HFFc6 (cell line): ENCODE data around the gene DPYSL5. TPM values are rescaled to one million over a fixed set of nuclear protein-coding genes. Genes with fewer than 3 reads are reported as not detected.
"Not testable (repeated sequence)": the region's sequence is repeated elsewhere in the genome, so short reads cannot be mapped to it uniquely, and the experiment has no call there.

Experiments used
- DNase-seq: peaks from one replicate; pipeline ENCODE4 v3.0.0-alpha.2; 2018
- H3K27ac Mint-ChIP-seq: 2 replicates; pipeline ENCODE4 v1.8.0; 2020; ENCODE audit warnings: mild to moderate bottlenecking, mixed read lengths
- H3K27me3 Mint-ChIP-seq: 2 replicates; pipeline ENCODE4 v1.8.0; 2021; ENCODE audit warnings: mild to moderate bottlenecking, moderate library complexity, mixed read lengths; ENCODE audit not compliant: insufficient read depth
- H3K36me3 Mint-ChIP-seq: 2 replicates; pipeline ENCODE4 v1.8.0; 2021; ENCODE audit warnings: low read depth, mixed read lengths
- H3K4me1 Mint-ChIP-seq: 2 replicates; pipeline ENCODE4 v1.8.0; 2020; ENCODE audit warnings: low read depth, mixed read lengths
- H3K4me3 Mint-ChIP-seq: 2 replicates; pipeline ENCODE4 v1.8.0; 2020; ENCODE audit warnings: mild to moderate bottlenecking, moderate library complexity, mixed read lengths
- H3K9me3 Mint-ChIP-seq: 2 replicates; pipeline ENCODE4 v1.8.0; 2020; ENCODE audit warnings: mild to moderate bottlenecking, mixed read lengths
- total RNA-seq, 6 experiments: library from RNA; stranded (reverse); fragmentation: NEBNext Ultra II Directional; extraction: Animal tissue kit (Norgen Biotek cat#: 25700); gene quantifications; 2 replicates in 1 of 6; 3 replicates in 5 of 6; pipeline ENCODE4 v1.2.3, GENCODE V29; 2021
- TF ChIP-seq, protein P1 (sequence below): fragments of 200-600 bp; sonication (generic); IDR thresholded peaks from 2 replicates; pipeline ENCODE4 v1.5.0; 2021; ENCODE audit warnings: antibody characterized with exemption, mild to moderate bottlenecking

DPYSL5 gene
- total RNA-seq, 6 experiments from 2014 or later: not detected

DNA sequence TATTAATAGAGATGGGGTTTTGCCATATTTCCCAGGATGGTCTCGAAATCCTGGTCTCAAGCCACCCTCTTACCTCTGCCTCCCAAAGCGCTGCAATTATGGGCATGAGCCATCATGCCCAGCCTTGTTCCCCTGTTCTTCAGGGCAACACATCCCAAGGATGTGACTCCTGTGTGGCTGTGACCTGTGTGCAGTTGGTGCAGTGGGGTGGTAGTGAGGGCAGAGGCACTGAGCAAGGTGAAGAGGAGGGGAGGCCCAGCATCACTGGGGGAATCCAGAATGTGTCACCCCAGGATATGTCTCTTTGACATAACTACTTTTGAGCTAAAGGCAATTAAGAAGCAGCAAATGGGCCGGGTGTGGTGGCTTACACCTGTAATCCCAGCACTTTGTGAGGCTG, 38.7 kb upstream of the DPYSL5 start:
- no peak for DNase-seq
- Mint-ChIP-seq H3K27me3 (peaks cover 24% of the 10 kb centered on the region), H3K36me3 (no peaks in the 10 kb centered on the region), H3K4me1 (peaks cover 20% of the 10 kb centered on the region), H3K9me3 (no peaks in the 10 kb centered on the region), H3K27ac (no peak overlapping the region), H3K4me3 (no peak overlapping the region)
- TF ChIP-seq, protein P1, sequence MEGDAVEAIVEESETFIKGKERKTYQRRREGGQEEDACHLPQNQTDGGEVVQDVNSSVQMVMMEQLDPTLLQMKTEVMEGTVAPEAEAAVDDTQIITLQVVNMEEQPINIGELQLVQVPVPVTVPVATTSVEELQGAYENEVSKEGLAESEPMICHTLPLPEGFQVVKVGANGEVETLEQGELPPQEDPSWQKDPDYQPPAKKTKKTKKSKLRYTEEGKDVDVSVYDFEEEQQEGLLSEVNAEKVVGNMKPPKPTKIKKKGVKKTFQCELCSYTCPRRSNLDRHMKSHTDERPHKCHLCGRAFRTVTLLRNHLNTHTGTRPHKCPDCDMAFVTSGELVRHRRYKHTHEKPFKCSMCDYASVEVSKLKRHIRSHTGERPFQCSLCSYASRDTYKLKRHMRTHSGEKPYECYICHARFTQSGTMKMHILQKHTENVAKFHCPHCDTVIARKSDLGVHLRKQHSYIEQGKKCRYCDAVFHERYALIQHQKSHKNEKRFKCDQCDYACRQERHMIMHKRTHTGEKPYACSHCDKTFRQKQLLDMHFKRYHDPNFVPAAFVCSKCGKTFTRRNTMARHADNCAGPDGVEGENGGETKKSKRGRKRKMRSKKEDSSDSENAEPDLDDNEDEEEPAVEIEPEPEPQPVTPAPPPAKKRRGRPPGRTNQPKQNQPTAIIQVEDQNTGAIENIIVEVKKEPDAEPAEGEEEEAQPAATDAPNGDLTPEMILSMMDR: no peak

DNA sequence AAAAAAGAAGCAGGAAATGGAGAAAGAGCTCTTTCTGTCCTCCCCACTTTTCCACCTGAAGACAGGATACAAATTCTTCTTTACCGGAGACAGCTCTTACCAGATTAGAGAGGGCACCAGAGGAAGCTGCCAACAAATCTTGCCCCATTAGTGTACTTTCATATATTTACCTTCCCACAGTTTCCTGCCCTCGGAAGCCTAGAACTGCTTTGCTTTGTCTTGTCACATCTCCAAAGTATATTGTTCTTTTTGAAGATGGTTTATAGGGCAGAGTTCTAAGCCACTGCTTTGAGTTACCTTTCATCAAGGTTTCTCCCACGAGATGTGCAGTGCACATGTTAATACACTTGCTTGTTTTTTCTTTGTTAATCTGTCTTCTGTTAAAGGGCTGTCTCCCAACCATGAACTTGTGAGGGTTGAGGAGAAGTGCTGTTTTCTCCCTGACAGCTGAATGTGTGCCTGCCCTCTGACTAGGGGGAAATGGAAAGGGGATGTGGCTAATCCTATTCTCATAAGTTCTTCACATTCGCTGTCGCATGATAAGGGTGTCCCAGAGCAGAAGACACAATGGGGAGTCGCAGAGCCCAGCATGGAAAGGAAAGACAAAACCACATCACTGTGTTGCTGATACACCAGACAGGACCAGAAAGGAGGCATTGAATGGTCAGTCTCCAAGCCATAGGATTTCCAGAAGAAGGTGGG, 37.9 kb upstream of the DPYSL5 start:
- H3K4me1 Mint-ChIP-seq: peaks cover 12% of the 10 kb centered on the region
- H3K36me3 Mint-ChIP-seq: no peaks in the 10 kb centered on the region
- no peak overlapping the region for H3K27ac Mint-ChIP-seq
- H3K9me3 Mint-ChIP-seq: peaks cover 4% of the 10 kb centered on the region; the same call in 1 of the 2 replicates
- H3K4me3 Mint-ChIP-seq: no peak overlapping the region
- H3K27me3 Mint-ChIP-seq: peaks cover 24% of the 10 kb centered on the region
- no peak for DNase-seq
- TF ChIP-seq, protein P1: no peak

DNA sequence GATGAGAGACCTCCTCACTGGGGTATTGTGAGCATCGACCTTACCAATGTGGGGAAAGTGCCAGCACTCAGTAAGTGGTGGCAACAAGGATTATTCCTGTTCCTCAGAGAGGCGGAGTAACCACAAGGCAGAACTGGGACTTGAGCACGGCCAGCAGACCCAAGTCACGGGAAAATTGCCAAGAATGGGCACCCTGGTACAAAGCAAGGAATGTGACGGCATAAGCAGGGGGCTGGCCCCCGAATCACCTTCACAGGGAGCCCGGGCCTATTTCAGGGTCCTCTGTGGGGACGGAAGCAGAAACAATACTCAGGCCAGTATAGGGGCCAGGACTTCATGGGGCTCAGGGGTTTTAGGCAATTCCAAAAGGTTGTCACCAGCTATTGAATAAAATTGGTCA, 36.7 kb upstream of the DPYSL5 start:
- Mint-ChIP-seq H3K4me3 (no peak overlapping the region), H3K4me1 (no peaks in the 10 kb centered on the region), H3K27ac (no peak overlapping the region), H3K27me3 (peaks cover 24% of the 10 kb centered on the region), H3K9me3 (peaks cover 4% of the 10 kb centered on the region; the same call in 1 of the 2 replicates), H3K36me3 (no peaks in the 10 kb centered on the region)
- DNase-seq: no peak
- TF ChIP-seq, protein P1: no peak

DNA sequence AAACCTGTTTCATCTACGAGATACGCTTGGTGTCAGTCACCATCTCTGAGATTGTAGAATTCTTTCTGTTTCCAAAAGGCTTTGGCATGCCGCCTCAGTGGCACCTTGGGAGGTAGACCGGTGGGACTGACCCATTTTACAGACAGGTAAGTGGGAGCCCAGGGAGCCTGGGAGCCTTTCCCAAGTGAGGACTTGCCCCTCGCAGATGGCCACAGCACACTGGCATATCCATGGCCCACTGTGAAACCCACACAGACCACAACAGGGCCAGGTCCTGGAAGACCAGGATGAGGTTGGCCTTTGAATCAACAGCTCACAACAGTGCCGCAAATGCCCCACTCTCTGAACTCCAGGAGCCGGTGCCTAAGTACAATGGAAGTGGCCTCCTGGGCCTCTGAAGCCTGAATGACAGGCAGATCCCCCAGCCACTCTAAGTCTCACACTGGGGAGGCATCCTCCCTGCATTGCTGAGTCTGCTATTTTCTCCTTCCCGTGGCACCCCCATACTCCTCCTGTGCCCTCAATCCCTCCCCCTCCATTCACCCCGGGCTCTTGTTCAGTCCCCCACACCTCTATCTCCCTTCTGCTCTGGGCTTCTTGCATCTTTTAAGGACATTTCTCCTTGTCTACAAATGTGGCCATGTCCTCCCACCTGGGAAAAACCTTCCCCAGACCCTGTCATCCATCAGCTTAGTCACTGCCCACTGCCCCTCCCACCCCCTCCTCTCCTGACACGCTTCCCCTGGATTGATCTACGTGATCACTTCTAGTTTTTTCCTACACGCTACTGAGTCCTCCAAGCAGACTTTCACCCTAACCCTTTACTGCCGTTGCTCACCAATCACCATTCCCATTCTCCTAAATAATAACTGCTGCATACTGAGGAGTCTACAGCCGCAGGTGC, 35.9 kb upstream of the DPYSL5 start:
- no peaks in the 10 kb centered on the region for H3K4me1 Mint-ChIP-seq
- no peak overlapping the region for H3K27ac Mint-ChIP-seq

DNA sequence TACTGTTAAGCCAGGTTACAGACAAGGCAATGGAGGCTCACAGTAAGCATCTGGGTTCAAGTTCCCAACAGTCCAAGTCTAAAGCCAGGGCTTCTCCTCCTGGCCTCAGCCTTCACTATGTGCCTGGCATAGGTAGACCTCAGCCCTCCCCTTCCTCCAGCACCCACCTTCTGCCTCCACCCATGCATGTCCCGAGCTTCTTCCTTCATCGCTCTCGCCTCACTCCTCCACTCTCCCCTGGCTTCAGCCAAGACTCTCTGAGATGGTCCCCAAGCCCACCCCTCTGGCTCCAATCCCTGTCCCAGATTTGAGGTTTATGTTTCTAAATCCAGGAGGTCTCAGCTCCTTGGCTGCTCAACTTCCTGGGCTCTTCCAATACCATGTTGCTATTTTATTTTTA, 35.2 kb upstream of the DPYSL5 start:
- peaks cover 4% of the 10 kb centered on the region; the same call in 1 of the 2 replicates for H3K9me3 Mint-ChIP-seq
- no peak overlapping the region for H3K27ac Mint-ChIP-seq
- DNase-seq: no peak
- peaks cover 33% of the 10 kb centered on the region for H3K27me3 Mint-ChIP-seq
- TF ChIP-seq, protein P1: no peak
- H3K36me3 Mint-ChIP-seq: no peaks in the 10 kb centered on the region
- H3K4me3 Mint-ChIP-seq: no peak overlapping the region
- no peaks in the 10 kb centered on the region for H3K4me1 Mint-ChIP-seq

More for the DNA sequence above, 35.9 kb upstream of the DPYSL5 start:
- Mint-ChIP-seq H3K36me3 (no peaks in the 10 kb centered on the region), H3K4me3 (no peak overlapping the region), H3K9me3 (peaks cover 4% of the 10 kb centered on the region; the same call in 1 of the 2 replicates), H3K27me3 (peaks cover 27% of the 10 kb centered on the region)
- DNase-seq: no peak
- TF ChIP-seq, protein P1: no peak

DNA sequence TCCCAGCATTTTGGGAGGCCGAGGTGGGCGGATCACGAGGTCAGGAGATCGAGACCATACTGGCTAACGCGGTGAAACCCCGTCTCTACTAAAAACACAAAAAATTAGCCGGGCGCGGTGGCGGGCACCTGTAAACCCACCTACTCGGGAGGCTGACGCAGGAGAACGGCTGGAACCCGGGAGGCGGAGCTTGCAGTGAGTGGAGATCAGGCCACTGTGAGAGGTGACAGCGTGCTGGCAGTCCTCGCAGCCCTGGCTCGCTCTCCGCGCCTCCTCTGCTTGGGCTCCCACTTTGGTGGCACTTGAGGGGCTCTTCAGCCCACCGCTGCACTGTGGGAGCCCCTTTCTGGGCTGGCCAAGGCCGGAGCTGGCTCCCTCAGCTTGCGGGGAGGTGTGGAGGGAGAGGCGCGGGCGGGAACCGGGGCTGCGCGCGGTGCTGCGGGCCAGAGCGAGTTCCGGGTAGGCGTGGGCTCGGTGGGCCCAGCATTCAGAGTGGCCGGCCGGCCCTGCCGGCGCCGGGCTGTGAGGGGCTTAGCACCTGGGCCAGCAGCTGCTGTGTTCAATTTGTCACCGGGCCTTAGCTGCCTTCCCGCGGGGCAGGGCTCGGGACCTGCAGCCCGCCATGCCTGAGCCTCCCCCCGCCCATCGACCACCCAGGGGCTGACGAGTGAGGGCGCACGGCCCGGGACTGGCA, 33.7 kb upstream of the DPYSL5 start:
- not testable (repeated sequence) for DNase-seq, H3K9me3 Mint-ChIP-seq, H3K27ac Mint-ChIP-seq, H3K4me3 Mint-ChIP-seq, H3K36me3 Mint-ChIP-seq, H3K4me1 Mint-ChIP-seq
- peaks cover 35% of the 10 kb centered on the region for H3K27me3 Mint-ChIP-seq
